GM18519 (cell line): ENCODE measurements around the gene OLFM3.

Experiments
- ATAC-seq: cut with Tn5 transposase; IDR thresholded peaks from one replicate; pipeline ENCODE4 v1.9.1; 2021; ENCODE audit warnings: mild to moderate bottlenecking, moderate library complexity; ENCODE audit not compliant: unreplicated experiment, low FRiP score

The OLFM3 gene

DNA sequence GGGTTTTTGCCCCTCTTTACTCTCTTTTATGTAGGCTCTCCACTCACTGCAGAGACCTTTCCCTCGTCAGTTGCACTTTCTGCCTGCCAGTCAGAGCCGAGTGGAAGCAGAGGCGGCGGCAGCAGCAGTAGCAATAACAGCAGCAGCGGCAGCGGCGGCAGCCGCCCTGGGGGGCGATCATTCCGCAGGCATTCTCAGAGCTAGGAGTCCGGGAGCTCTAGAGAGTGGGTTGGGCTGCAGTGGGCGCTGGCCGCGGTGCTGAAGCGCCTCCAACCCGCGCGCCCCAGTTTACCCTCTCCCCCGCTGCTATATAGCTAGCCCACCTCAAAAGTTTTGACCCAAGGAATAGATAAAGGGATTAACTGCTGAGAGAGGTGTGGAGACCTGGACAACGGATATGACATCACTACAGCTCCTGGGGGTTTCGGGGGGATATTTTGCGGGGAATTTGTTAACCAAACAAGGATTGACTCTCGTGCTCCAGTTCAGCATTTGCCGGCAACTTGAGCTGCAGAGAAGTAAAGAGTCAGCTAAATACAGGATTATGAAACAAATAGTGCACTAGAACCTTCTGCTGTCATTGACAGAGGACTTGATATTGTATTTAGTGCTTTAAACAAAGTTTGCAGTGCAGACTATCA lies at the start of gene OLFM3:
OLFM3 (minus strand) TSS at position 102 of the 641 bp plus-strand sequence.
- ATAC-seq: no peak

DNA sequence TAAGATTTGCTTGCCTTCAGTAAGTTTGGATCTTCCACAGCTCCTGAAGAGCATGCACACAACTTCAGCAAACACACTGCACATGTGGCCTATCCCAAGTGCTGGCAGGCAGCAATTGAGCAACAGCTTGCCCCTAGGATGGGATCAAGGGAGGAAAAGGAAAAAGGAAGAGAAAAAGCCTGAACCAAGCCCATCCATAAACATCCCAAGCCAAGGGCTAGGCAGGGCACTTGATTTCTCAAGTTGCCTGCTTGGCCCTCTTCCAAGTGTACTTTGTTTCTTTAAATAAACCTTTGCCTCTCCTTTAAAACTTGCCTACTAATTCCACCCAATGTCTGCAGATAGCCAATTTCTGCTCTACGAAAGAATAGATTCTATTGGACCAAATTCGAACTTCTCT lies 49.0 kb upstream of the OLFM3 start:
- no peak for ATAC-seq

DNA sequence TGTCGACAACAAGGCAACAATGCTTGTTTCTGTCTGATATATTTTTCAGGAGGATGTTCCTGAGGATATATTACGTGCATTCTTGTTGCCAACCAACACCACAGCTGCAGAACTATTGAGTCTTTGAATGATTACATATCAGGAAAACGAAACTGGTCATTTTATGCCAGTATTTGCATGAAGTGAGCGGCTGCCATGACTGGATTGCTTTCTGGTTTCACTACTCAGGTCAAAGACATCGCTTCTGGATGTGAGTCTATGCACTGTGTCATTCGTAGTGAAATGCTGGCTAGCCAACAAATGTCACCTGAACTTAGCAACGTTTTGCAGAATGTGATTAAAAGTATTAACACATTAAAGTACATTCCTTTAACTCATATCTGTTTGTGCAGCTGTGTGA lies 35.8 kb upstream of the OLFM3 start:
- no peak for ATAC-seq

DNA sequence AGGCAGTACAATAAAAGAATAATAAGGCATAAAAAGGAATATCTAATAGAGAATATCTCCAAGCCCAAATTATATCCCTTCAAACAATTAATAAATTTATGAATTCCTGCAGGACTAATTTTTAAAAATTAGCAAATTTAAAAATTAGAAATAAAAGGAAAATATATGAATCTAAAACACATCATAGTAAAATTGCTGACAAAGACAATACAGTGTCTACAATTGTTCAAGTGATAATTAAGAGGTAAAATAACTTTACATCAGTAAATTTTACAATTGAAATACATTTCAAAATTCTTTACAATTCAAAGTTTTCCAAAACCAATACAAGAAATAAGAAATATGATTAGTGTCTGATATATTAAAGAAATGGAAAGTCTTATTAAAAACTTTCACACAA lies 22.8 kb upstream of the OLFM3 start:
- ATAC-seq: no peak

DNA sequence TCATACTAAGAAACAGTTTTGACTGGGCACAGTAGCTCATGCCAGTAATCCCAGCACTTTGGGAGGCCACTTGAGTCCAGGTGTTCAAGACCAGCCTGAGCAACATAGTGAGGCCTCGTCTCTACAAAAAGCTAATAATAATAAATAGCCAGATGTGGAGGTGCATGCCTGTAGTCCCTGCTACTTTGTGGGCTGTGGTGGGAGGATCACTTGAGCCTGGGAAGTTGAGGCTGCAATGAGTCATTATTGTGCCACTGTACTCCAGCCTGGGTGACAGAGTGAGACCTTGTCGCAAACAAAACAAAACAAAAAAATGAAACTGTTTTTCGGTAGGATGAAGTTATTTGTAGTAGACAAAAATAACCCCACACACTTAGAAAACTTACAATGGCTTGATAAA lies 19.0 kb upstream of the OLFM3 start:
- ATAC-seq: no peak

DNA sequence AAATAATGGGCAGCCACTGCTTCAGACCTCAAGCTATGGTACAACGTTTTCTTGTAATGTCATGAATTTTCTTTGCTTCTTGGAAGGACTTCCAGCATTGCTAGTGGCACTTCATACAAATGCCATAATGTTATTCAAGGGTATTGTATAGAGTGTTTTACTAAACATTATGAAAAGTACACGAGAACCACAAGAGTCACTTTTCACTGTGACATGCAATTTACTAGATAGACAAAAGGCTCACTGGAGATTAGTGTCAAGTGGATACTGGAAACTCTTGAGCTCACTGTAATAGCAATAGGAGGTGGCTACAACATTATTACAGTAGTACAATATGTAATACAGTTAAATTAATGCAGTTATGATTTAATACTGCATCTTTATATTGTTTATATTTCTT lies 5.3 kb upstream of the OLFM3 start:
- ATAC-seq: no peak

DNA sequence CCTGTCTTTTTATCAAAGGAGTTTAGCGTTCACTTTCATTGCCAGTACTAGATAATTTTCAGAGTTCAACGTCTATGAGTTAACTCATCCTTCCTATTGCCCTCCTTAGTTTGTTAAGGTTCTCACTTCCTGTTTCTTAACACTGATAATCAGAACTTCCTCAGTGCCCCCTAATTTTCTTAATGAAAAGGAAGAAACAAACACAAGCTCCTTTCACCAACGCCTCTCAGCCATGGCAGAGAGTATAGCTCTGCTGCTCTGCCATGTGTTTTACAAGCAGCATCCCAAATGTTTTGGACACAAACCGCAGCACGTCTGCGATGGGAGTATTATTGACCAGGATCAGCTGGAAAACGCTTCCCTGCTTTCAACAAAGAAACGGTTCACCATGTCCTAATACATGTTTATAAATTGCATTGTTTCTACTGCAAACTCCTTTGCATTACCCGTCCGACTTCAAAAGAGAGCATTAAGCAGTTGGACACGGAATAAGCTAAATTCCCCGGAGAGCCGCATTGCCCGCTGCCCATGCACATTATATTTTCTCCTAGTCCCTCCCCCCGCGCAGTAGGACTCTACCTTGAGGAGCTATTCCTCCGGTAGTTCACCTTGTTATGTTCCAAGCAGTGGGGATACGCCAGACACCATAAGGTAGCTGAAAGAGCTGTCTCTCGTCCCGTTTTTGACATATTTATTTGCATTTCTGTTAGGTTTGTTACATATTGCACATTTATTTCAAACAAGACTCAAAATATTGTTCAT lies 561 bp downstream of the OLFM3 start:
- no peak for ATAC-seq

DNA sequence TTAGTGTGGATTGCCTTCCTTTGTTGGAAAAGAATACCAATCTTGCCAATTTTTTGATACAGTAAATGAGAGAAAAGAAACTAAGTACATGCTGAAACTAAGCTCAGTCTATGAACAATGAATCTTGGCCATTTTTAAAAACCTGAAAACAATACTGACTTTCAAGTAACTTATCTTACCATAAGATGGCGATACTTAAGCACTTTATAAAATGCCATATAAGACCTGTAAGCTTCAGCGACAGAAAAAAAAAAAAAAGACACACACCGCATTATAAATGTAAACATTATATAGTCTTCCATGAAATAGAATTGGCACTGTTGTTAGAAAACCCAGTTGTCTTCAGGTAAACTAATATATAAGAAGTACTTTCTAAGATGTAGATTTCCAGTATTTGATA lies 3.0 kb downstream of the OLFM3 start:
- no peak for ATAC-seq

DNA sequence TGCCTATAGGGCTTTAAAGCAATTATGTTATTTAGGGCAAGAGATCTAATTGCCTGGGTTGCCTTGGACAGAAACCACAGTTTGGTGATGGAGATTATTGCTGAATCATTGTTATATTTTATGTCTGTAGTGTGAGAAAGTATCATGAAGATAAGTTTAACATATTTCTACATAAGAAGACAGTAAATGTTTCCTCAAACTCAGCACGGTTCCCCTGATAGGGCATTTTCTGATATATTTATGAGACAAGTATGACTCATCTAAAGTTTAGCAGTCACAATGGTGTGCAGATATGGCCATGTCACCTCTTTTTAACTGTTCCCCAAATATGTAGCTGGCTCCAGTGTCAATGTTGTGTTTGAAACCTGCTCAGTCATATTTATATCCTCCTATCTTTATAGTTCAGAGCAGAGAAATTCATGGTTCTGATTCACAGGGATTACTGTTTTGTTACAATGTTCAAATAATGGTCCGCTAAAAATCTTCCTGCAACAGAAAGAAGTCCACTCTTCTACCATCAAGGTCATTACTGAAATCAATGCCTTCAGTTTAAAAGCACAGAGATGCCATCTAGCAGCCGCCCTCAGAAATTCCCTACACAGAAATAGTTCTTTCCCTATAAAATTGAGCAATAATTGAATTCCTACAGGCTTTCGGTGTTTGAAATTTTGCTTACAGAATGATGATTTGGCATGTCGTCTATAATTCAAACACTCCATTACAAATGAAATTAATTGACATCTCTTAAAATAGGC lies 3.7 kb downstream of the OLFM3 start:
- no peak for ATAC-seq

DNA sequence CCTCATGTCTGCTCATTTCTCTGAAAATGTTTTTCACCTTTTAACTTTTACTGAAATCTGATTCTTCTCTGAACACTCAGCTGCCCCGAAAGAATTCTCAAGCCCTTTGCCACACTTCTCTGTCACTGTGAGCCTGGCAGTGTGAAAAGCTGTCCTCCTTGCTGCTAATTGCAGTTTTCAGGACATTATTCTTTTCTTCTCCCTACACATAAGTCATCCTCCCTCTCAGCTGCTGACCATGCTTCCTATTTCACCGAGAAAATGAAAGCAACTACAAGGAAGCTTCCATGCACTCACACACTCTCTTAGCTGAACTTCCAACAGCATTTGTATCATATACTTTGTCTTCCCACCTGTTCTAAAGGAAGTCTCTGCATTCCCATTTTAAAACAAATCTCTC lies 15.8 kb downstream of the OLFM3 start:
- no peak for ATAC-seq

DNA sequence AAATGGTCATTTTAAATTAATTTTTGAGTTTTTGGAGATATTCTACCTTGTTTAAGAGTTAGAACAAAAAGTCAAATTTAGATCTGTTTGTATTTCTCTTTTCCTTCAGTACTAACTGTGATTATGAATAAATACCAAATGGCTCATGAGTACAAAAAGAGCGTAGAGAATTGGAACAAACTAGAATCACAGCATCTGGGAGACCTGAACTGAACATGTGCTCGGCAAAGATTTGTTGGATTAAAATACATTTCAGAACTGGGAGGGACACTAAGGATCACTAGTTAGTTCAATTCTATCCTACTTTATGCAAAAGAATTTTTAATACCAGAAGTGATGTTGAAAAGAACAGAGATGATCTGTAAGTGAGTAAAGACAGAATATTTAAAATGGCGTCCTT lies 19.5 kb downstream of the OLFM3 start:
- ATAC-seq: no peak

DNA sequence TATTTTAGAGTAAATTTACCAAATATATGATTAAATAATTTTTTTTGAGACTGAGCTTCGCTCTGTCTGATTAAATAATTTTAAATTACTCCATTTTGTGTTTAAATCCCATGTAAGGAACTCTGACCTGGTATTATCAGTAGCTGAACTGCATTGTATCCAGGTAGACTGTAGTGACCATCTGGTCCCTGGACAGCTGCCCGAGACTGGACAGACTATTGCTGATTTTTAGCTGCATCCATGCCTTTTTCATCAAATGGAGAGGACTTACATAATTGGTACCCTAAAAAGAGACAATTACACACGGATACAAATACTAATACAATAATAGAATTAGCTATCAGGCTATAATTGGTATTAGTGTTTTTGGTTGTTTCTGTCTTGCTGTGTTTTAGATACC lies 20.6 kb downstream of the OLFM3 start:
- no peak for ATAC-seq

DNA sequence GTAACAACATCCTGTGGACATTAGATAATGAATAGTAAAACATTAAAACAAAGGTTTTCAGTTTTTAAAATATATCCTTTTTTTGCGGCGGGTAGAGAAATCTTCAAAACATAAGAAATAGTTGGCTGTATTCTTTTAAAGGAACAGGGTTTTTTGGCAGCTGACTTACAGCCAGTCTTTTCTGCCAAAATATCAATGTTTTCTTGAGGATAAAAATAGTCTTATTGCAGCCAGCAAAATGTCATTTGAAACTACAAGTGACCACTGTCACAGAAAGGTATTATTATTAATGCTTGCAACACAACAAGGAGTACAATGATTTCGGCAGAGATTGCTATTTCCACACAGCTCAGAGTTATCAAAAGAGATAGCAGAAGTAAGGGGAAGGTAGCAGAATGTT lies 21.4 kb downstream of the OLFM3 start:
- no peak for ATAC-seq

DNA sequence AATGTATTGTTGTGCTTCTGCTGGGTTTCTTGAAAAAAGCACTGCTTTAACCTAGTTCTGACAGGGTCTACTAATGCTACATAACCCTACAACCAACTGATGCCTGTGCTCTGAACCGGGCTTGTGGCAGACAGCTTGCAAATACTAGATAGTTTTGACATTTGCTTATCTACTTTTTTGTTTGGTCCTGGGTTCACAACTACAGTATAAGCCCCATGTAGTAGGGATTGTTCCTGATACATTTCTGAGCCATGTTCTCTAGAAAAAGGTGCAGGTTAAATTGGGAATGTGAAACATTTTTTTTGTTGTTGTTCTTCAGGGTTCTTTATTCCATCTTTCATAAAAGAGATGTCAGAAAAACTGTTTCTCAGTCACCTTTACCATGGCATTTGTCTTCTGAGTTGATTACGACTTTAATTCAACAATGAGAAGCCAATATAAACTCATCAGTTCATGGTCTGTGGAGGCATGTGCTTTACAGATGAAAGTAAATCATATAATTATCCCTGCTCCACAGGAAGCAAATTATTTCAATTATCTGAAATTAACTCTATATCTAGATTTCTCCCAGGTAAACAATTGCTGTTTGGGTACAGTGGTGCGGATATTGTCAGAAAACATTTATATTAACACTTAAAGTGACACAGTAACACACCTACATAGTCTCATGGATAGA lies 22.0 kb downstream of the OLFM3 start:
- no peak for ATAC-seq

DNA sequence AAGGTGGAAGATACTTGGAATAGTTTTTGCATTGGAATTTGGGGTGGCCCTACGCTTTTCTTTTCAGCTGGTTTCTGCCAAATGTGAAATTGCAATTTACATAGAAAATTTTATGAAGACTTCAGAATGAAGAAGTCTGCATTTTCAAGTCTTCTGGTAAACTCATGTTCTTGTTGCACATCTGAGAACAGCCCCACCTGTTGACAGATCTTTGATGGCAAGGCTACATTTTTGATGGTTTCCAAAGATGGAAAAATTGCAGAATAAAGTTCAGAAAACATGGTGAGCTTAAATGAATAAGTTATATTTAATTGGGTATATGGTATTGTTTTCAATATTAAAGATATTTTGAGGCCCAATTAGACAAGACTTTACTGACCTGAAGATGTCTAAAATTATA lies 25.4 kb downstream of the OLFM3 start:
- no peak for ATAC-seq

DNA sequence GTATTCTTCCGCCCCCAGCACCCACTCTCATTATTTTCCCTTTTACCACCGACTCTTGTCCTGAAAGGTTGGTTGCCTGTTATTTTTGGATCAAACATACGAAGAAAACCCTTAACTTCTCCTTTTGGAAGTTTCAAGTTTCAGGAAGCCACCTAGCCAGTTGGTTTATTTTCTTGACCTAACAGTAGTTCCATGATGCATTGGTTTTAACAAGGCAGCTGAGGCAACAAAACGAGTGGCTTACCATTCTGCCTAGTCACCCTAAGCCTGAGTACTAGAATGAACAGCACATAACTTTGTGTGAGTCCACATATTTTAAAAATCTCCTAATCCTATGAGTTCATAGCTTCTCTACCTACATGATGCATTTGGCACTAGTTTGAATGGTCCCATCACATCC lies 28.9 kb downstream of the OLFM3 start:
- no peak for ATAC-seq

DNA sequence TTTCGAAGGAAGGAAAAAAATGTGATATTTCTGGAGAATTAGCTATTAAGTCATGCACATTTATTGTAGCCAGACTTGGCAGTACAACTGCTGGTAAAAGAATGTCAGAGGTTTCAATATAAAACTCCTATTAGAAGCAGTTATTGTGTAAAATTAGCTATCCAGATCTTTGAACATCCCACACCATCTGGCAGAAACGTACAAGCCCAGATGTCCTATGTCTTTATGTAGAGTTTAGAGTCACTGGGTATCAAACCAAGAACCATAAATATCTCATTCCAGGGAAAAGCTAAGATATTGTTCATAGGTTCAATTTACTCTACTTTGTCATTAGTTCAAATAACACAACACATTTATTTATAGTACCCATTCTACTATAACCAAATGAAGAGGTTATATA lies 31.4 kb downstream of the OLFM3 start:
- no peak for ATAC-seq

DNA sequence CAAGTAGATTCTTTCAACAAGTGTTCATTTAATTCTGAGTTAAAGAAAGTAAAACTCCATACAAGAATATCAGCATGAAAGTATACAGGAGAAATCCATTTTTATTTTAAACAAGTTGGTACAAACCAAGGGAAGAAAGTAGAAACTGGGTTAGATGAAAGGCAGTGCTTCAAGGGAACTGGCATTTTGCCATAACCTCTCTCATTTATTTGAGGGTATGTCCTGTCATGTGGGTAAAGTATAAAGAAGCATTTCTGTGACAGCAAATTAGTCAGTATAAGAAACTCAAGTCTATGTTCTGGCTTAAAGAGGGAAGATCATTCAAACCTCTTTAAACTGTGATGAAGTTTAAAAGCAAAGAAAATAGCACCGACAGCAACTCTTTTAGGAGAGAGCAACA lies 32.0 kb downstream of the OLFM3 start:
- no peak for ATAC-seq

DNA sequence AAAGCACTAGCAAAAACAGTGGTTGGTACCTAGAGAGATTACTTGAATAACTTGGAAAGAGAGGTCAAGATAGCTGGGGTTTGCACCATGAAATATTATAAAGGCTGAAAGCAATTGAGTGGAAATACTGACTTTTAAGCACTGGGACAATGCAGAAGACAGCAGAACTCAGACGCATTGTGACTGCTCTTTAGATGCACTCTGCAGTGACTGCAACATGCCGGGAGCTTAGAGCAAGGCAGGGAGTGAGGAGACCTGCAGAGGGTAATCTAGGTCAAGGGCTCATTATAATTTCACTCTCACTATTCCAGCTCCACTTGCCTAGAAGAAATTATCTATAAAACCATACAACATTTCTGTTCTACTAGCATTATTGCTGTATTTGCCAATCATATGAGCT lies 36.6 kb downstream of the OLFM3 start:
- no peak for ATAC-seq

DNA sequence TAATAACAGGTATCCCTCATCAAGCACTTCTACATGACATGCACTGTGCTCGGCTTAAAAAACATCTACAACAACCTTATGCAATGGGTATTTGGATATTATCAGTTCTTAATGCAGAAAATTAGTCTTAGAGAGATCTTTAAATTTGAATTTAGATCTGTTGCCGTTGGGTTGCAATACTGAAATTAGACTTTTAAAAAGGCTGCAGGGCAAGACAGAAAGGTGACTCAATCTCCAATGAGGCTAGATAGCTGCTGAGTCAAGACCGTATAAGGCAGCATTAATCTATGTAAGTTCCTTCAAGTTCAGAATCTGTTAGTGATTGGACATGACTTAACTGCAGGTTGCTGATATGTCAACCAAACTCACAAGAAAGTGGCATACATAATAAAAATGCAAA lies 37.3 kb downstream of the OLFM3 start:
- ATAC-seq: no peak

DNA sequence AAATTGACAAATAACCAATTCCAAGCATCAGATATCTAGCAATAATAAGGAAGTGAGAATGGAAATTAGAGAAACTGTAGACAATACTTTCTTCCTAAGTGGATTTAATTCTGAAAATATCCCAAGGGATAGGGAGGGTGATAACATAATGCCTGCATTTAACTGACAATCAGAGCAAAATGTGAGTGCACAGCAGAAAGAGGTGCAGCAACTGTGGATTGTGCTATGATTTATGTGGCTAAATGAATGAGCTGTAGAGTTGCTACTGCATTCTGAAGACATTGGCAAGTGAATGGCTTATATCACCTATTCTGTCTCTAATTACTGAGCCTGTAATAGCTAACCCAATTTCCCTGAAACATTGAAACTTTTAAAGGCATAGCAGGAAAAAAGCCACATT lies 39.0 kb downstream of the OLFM3 start:
- ATAC-seq: no peak
